Activated naive CD4-positive, alpha-beta T cell treated with anti-CD3 and anti-CD28 coated beads, Interleukin-2, amount 10 ng/mL, durations not matched to agents 7 days and 5 days (primary cell): ENCODE results near the gene ABCB8.
"Not testable (repeated sequence)": the region's sequence is repeated elsewhere in the genome, so short reads cannot be mapped to it uniquely, and the experiment has no call there.

Experiments
- CTCF ChIA-PET: fragments of 350-600 bp; sonication (Branson Sonifier 250); formaldehyde crosslinking; loops from one replicate; lab custom pipeline; 2021; ENCODE audit warnings: antibody characterized with exemption; lab: Charles Lee
- DNase-seq: peaks from one replicate; pipeline ENCODE4 v3.0.0-alpha.2; 2020
- H3K27ac Mint-ChIP-seq: one replicate; pipeline ENCODE4 v1.8.0; 2021; ENCODE audit warnings: mild to moderate bottlenecking, moderate library complexity, mixed read lengths
- H3K27me3 Mint-ChIP-seq: one replicate; pipeline ENCODE4 v1.8.0; 2021; ENCODE audit warnings: mild to moderate bottlenecking, mixed read lengths
- H3K36me3 Mint-ChIP-seq: one replicate; pipeline ENCODE4 v1.8.0; 2021; ENCODE audit warnings: mixed read lengths
- H3K4me1 Mint-ChIP-seq: one replicate; pipeline ENCODE4 v1.8.0; 2021; ENCODE audit warnings: mixed read lengths
- H3K4me3 Mint-ChIP-seq: one replicate; pipeline ENCODE4 v1.8.0; 2021; ENCODE audit warnings: mild to moderate bottlenecking, moderate library complexity, mixed read lengths
- H3K9me3 Mint-ChIP-seq: one replicate; pipeline ENCODE4 v1.8.0; 2021; ENCODE audit warnings: mixed read lengths

The ABCB8 gene

GRCh38 chr7:151025924-151026671, 2.2 kb upstream of the ABCB8 start:
- H3K27me3 Mint-ChIP-seq, result peaks cover 45% of the 10 kb centered on the region
- CTCF ChIA-PET, result no interaction called here
- no peak for DNase-seq
- H3K4me1 Mint-ChIP-seq, result peaks cover 26% of the 10 kb centered on the region
- H3K36me3 Mint-ChIP-seq, result peaks cover 4% of the 10 kb centered on the region
- H3K27ac Mint-ChIP-seq, result no peak overlapping the region
- no peaks in the 10 kb centered on the region for H3K9me3 Mint-ChIP-seq
- H3K4me3 Mint-ChIP-seq, result no peak overlapping the region

GRCh38 chr7:151026771-151027727, 1.2 kb upstream of the ABCB8 start:
- peak overlapping the region; percentile 91 for H3K27ac Mint-ChIP-seq

GRCh38 chr7:151027728-151028130, 521 bp upstream of the ABCB8 start:
- Mint-ChIP-seq H3K27ac (peak overlapping the region; percentile 91), H3K4me3 (peak overlapping the region; percentile 93), H3K4me1 (peaks cover 26% of the 10 kb centered on the region), H3K27me3 (peaks cover 35% of the 10 kb centered on the region)
- not testable (repeated sequence) for DNase-seq, H3K9me3 Mint-ChIP-seq, H3K36me3 Mint-ChIP-seq
- CTCF ChIA-PET, result interaction anchor here (1.3 to 2.5 kb wide), 5 partner anchors 9 to 129 kb away, joined by 3 to 9 read pairs (median 6); no protein-coding TSS in a partner anchor

More at GRCh38 chr7:151026771-151027727, 1.2 kb upstream of the ABCB8 start:
- H3K36me3 Mint-ChIP-seq, DNase-seq, H3K9me3 Mint-ChIP-seq: not testable (repeated sequence)
- Mint-ChIP-seq H3K4me3 (peak overlapping the region; percentile 93), H3K27me3 (peaks cover 35% of the 10 kb centered on the region), H3K4me1 (peaks cover 26% of the 10 kb centered on the region)
- CTCF ChIA-PET, result interaction anchor here (1.9 to 2.5 kb wide), 2 partner anchors 17 to 64 kb away, joined by 6 to 8 read pairs; no protein-coding TSS in a partner anchor

- Mint-ChIP-seq H3K4me3 (peak overlapping the region; percentile 93), H3K9me3 (no peaks in the 10 kb centered on the region), H3K36me3 (peaks cover 4% of the 10 kb centered on the region), H3K27me3 (peaks cover 22% of the 10 kb centered on the region), H3K27ac (peak overlapping the region; percentile 91), H3K4me1 (peaks cover 26% of the 10 kb centered on the region)
- CTCF ChIA-PET, result interaction anchor here (0.6 to 2.5 kb wide), 8 partner anchors 10 to 275 kb away, joined by 3 to 9 read pairs (median 5); no protein-coding TSS in a partner anchor
- no peak for DNase-seq
Measured at GRCh38 chr7:151028948-151029501, 775 bp downstream of the ABCB8 start.

GRCh38 chr7:151031011-151031410, 2.8 kb downstream of the ABCB8 start:
- H3K27me3 Mint-ChIP-seq, result peaks cover 9% of the 10 kb centered on the region
- H3K27ac Mint-ChIP-seq, result no peak overlapping the region
- CTCF ChIA-PET, result no interaction called here
- no peaks in the 10 kb centered on the region for H3K9me3 Mint-ChIP-seq
- DNase-seq, result no peak
- no peak overlapping the region for H3K4me3 Mint-ChIP-seq
- peaks cover 7% of the 10 kb centered on the region for H3K36me3 Mint-ChIP-seq
- peaks cover 26% of the 10 kb centered on the region for H3K4me1 Mint-ChIP-seq

GRCh38 chr7:151032936-151033863, 5.0 kb downstream of the ABCB8 start:
- H3K4me1 Mint-ChIP-seq, result peaks cover 14% of the 10 kb centered on the region
- H3K27ac Mint-ChIP-seq, result no peak overlapping the region
- no peak for DNase-seq
- no peak overlapping the region for H3K4me3 Mint-ChIP-seq
- H3K27me3 Mint-ChIP-seq, result no peaks in the 10 kb centered on the region
- CTCF ChIA-PET, result interaction anchor here (0.9 to 2.2 kb wide), 5 partner anchors 9 to 78 kb away, joined by 3 to 10 read pairs (median 3); no protein-coding TSS in a partner anchor
- peaks cover 7% of the 10 kb centered on the region for H3K36me3 Mint-ChIP-seq
- no peaks in the 10 kb centered on the region for H3K9me3 Mint-ChIP-seq

- Mint-ChIP-seq H3K9me3 (no peaks in the 10 kb centered on the region), H3K4me3 (no peak overlapping the region), H3K27ac (no peak overlapping the region), H3K4me1 (peaks cover 11% of the 10 kb centered on the region), H3K27me3 (no peaks in the 10 kb centered on the region), H3K36me3 (peaks cover 4% of the 10 kb centered on the region)
- CTCF ChIA-PET, result interaction anchor here (0.9 to 2.2 kb wide), 2 partner anchors 15 to 77 kb away, joined by 3 to 10 read pairs; no protein-coding TSS in a partner anchor
- no peak for DNase-seq
Measured at GRCh38 chr7:151033864-151034249, 5.6 kb downstream of the ABCB8 start.

GRCh38 chr7:151034312-151035025, 6.2 kb downstream of the ABCB8 start:
- no peak overlapping the region for H3K4me3 Mint-ChIP-seq
- H3K36me3 Mint-ChIP-seq, result peaks cover 4% of the 10 kb centered on the region
- H3K9me3 Mint-ChIP-seq, result no peaks in the 10 kb centered on the region
- H3K27me3 Mint-ChIP-seq, result no peaks in the 10 kb centered on the region
- H3K4me1 Mint-ChIP-seq, result peaks cover 8% of the 10 kb centered on the region
- H3K27ac Mint-ChIP-seq, result no peak overlapping the region
- CTCF ChIA-PET, result interaction anchor here (2.2 kb wide), 1 partner anchor 16 kb away, joined by 10 read pairs; no protein-coding TSS in a partner anchor
- no peak for DNase-seq

- H3K27ac Mint-ChIP-seq, result no peak overlapping the region
- no peak for DNase-seq
- H3K4me1 Mint-ChIP-seq, result peaks cover 3% of the 10 kb centered on the region
- no peaks in the 10 kb centered on the region for H3K9me3 Mint-ChIP-seq
- H3K4me3 Mint-ChIP-seq, result no peak overlapping the region
- H3K27me3 Mint-ChIP-seq, result no peaks in the 10 kb centered on the region
- peaks cover 4% of the 10 kb centered on the region for H3K36me3 Mint-ChIP-seq
- CTCF ChIA-PET, result no interaction called here
Measured at GRCh38 chr7:151035026-151035717, 6.9 kb downstream of the ABCB8 start.

- DNase-seq, result no peak
- Mint-ChIP-seq H3K36me3 (peaks cover 4% of the 10 kb centered on the region), H3K9me3 (no peaks in the 10 kb centered on the region), H3K27ac (no peak overlapping the region), H3K4me3 (no peak overlapping the region), H3K4me1 (peaks cover 3% of the 10 kb centered on the region), H3K27me3 (no peaks in the 10 kb centered on the region)
- CTCF ChIA-PET, result no interaction called here
Measured at GRCh38 chr7:151035902-151036301, 7.7 kb downstream of the ABCB8 start.

- Mint-ChIP-seq H3K27me3 (no peaks in the 10 kb centered on the region), H3K4me1 (peaks cover 3% of the 10 kb centered on the region), H3K36me3 (peaks cover 4% of the 10 kb centered on the region), H3K9me3 (no peaks in the 10 kb centered on the region), H3K27ac (no peak overlapping the region), H3K4me3 (no peak overlapping the region)
- CTCF ChIA-PET, result interaction anchor here (1.4 to 2.5 kb wide), 2 partner anchors 21 to 76 kb away, joined by 4 to 10 read pairs; no protein-coding TSS in a partner anchor
- DNase-seq, result no peak
Measured at GRCh38 chr7:151038951-151039849, 10.9 kb downstream of the ABCB8 start.
